Measurements from ENCODE around the gene SUFU. TPM values are rescaled to one million over a fixed set of nuclear protein-coding genes. Genes with fewer than 3 reads are reported as not detected.

The SUFU gene
- total RNA-seq, 1 donor: 3.6 TPM

GRCh38 chr10:102621443-102622325 is 117.9 kb downstream of the SUFU start:
- no peaks in the 10 kb centered on the region for H3K79me2 ChIP-seq (ENCODE audit: insufficient read depth, low read length)
- H3K27ac ChIP-seq (ENCODE audit: low read depth, low read length): peak overlapping the region; percentile 75
- peaks cover 52% of the 10 kb centered on the region for H3K4me1 ChIP-seq (ENCODE audit: insufficient read depth, low read length)
- H2AFZ ChIP-seq (ENCODE audit: low read length): no peak overlapping the region
- no peaks in the 10 kb centered on the region for H4K20me1 ChIP-seq (ENCODE audit: insufficient read depth, low read length)
- no peak overlapping the region for H3K4me3 ChIP-seq (ENCODE audit: insufficient read depth, low read length)
- DNase-seq (ENCODE audit: insufficient read length, low spot score, missing footprints): peak; percentile 91
- H3K4me2 ChIP-seq (ENCODE audit: insufficient read depth, low read length): peak overlapping the region; percentile 46
- H3K9me3 ChIP-seq (ENCODE audit: low read depth, low read length): no peaks in the 10 kb centered on the region
- TF ChIP-seq CTCF (IDR thresholded peaks at IDR 0.05; ENCODE audit: extremely low read depth, low read depth, low read length): no peak
- no peaks in the 10 kb centered on the region for H3K27me3 ChIP-seq (ENCODE audit: insufficient read depth, low read length)
- peaks cover 6% of the 10 kb centered on the region for H3K36me3 ChIP-seq (ENCODE audit: insufficient read depth, low read length)

DNA sequence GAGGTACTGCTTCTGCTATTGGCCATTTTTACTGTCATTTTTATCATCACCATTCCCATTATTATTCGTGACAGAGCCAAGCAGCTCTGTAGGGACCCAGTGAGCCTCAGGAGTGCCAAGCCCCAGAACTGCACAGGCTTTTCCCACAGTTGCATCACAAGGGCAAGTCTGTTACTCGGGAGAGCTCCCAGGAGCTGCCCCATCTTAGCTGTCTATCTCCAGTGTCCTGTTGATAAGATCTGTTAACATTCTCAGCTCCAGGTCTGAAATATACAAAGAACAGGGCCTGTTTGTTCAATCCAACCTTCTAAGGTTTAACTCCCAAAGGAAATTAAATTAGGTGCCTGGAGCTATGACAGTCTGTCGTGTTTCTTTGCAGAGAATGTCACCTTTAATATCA is 120.3 kb downstream of the SUFU start:
- Histone ChIP-seq H3K9me3 (ENCODE audit: low read depth, low read length) (no peaks in the 10 kb centered on the region), H3K27ac (ENCODE audit: low read depth, low read length) (peak overlapping the region; percentile 76), H2AFZ (ENCODE audit: low read length) (no peak overlapping the region), H3K36me3 (ENCODE audit: insufficient read depth, low read length) (no peaks in the 10 kb centered on the region), H4K20me1 (ENCODE audit: insufficient read depth, low read length) (no peaks in the 10 kb centered on the region), H3K4me3 (ENCODE audit: insufficient read depth, low read length) (no peak overlapping the region), H3K27me3 (ENCODE audit: insufficient read depth, low read length) (no peaks in the 10 kb centered on the region), H3K79me2 (ENCODE audit: insufficient read depth, low read length) (no peaks in the 10 kb centered on the region), H3K4me2 (ENCODE audit: insufficient read depth, low read length) (no peak overlapping the region), H3K4me1 (ENCODE audit: insufficient read depth, low read length) (peaks cover 73% of the 10 kb centered on the region)
- peak; percentile 46 for DNase-seq (ENCODE audit: insufficient read length, low spot score, missing footprints)
- no peak for TF ChIP-seq CTCF (IDR thresholded peaks at IDR 0.05; ENCODE audit: extremely low read depth, low read depth, low read length)

GRCh38 chr10:102624751-102625645 is 121.2 kb downstream of the SUFU start:
- H3K79me2 ChIP-seq (ENCODE audit: insufficient read depth, low read length): no peaks in the 10 kb centered on the region
- no peaks in the 10 kb centered on the region for H3K9me3 ChIP-seq (ENCODE audit: low read depth, low read length)
- DNase-seq (ENCODE audit: insufficient read length, low spot score, missing footprints): peak; percentile 84
- no peaks in the 10 kb centered on the region for H3K36me3 ChIP-seq (ENCODE audit: insufficient read depth, low read length)
- H3K4me3 ChIP-seq (ENCODE audit: insufficient read depth, low read length): no peak overlapping the region
- H3K27me3 ChIP-seq (ENCODE audit: insufficient read depth, low read length): no peaks in the 10 kb centered on the region
- H4K20me1 ChIP-seq (ENCODE audit: insufficient read depth, low read length): no peaks in the 10 kb centered on the region
- H2AFZ ChIP-seq (ENCODE audit: low read length): no peak overlapping the region
- TF ChIP-seq CTCF (IDR thresholded peaks at IDR 0.05; ENCODE audit: extremely low read depth, low read depth, low read length): no peak
- peak overlapping the region; percentile 7 for H3K4me2 ChIP-seq (ENCODE audit: insufficient read depth, low read length)
- peak overlapping the region; percentile 76 for H3K27ac ChIP-seq (ENCODE audit: low read depth, low read length)
- peaks cover 73% of the 10 kb centered on the region for H3K4me1 ChIP-seq (ENCODE audit: insufficient read depth, low read length)

All from osteoblast (primary cell).